Type B pancreatic cell (in vitro differentiated cells): ENCODE measurements around the gene PRKCE. TPM values are rescaled to one million over a fixed set of nuclear protein-coding genes. Genes with fewer than 3 reads are reported as not detected.

Source experiments
- DNase-seq: peaks from one replicate; pipeline ENCODE4 v3.0.0; 2021; ENCODE audit warnings: mixed read lengths; ENCODE audit not compliant: unreplicated experiment; ENCODE audit errors: extremely low spot score
- H3K27ac Mint-ChIP-seq: 2 replicates; pipeline ENCODE4 v1.8.0; 2021; ENCODE audit warnings: mild to moderate bottlenecking, mixed read lengths
- H3K27me3 Mint-ChIP-seq: 2 replicates; pipeline ENCODE4 v1.8.0; 2021; ENCODE audit warnings: mixed read lengths
- H3K36me3 Mint-ChIP-seq: 2 replicates; pipeline ENCODE4 v1.8.0; 2021; ENCODE audit warnings: mixed read lengths
- H3K4me1 Mint-ChIP-seq: one replicate; pipeline ENCODE4 v1.8.0; 2021; ENCODE audit warnings: mixed read lengths; ENCODE audit not compliant: unreplicated experiment
- H3K4me3 Mint-ChIP-seq: 2 replicates; pipeline ENCODE4 v1.8.0; 2021; ENCODE audit warnings: mild to moderate bottlenecking, mixed read lengths
- H3K9me3 Mint-ChIP-seq: 2 replicates; pipeline ENCODE4 v1.8.0; 2021; ENCODE audit warnings: mixed read lengths
- total RNA-seq: library from RNA; stranded (reverse); gene quantifications from 2 replicates; pipeline ENCODE4 v1.2.1, GENCODE V29; 2021; ENCODE audit warnings: low replicate concordance
- TF ChIP-seq, protein P1 (sequence below): fragments of 200-600 bp; sonication (generic); conservative IDR thresholded peaks from 2 replicates; pipeline ENCODE4 v1.5.0; 2021; ENCODE audit warnings: antibody characterized with exemption, mild to moderate bottlenecking

Gene PRKCE
- total RNA-seq, 1 donor from 2014 or later: 21.2 TPM

DNA sequence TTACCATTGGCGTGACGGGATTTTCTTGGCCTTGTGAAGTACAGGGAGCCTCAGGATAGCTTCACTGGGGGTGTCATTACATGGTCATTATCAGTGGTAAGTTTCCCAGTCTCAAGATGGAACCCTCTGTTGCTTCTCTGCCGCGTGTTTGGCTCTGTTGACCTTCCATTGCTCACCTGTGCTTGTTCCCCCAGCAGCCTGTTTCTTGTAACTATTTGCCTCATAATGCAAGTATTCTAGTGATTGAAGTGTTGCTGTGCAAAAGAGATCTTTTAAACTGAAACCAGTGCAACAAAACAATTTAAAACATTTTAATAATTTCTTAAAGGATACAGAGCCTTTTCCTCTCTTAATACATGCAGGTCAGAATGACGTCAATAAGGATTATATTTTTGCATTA is 24.6 kb downstream of the PRKCE start:
- H3K4me3 Mint-ChIP-seq: no peak overlapping the region
- DNase-seq: no peak
- TF ChIP-seq, protein P1, sequence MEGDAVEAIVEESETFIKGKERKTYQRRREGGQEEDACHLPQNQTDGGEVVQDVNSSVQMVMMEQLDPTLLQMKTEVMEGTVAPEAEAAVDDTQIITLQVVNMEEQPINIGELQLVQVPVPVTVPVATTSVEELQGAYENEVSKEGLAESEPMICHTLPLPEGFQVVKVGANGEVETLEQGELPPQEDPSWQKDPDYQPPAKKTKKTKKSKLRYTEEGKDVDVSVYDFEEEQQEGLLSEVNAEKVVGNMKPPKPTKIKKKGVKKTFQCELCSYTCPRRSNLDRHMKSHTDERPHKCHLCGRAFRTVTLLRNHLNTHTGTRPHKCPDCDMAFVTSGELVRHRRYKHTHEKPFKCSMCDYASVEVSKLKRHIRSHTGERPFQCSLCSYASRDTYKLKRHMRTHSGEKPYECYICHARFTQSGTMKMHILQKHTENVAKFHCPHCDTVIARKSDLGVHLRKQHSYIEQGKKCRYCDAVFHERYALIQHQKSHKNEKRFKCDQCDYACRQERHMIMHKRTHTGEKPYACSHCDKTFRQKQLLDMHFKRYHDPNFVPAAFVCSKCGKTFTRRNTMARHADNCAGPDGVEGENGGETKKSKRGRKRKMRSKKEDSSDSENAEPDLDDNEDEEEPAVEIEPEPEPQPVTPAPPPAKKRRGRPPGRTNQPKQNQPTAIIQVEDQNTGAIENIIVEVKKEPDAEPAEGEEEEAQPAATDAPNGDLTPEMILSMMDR: no peak
- no peaks in the 10 kb centered on the region for H3K9me3 Mint-ChIP-seq
- peak overlapping the region; percentile 94 for H3K27ac Mint-ChIP-seq
- H3K27me3 Mint-ChIP-seq: no peaks in the 10 kb centered on the region
- peaks cover 57% of the 10 kb centered on the region for H3K4me1 Mint-ChIP-seq
- peaks cover 9% of the 10 kb centered on the region for H3K36me3 Mint-ChIP-seq

DNA sequence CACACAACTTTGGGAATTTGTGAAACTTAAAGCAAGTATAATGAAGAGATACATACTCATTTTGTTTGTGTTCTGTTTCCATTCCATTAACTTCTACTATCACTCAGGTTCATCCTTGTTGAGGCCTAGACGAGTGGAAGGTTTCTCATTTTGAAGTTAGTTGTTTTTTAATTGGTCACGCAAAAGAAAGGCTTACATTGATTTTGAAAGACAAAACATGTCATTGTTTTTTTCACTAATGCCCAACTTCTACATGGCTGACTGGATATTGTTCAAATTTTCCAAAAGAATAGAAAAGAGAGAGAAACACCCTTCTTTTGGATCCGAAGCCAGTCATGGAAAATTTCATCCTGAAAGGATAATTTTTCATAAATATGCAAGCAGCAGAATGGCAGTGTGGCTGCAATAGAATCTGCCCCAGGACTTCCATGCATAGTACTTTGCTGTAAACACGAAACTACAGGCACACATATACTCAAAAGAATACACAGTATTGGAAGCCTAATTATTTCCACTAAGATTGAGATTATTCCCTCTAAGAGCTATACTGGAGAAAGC is 27.4 kb downstream of the PRKCE start:
- H3K27me3 Mint-ChIP-seq: peaks cover 3% of the 10 kb centered on the region
- H3K4me3 Mint-ChIP-seq: no peak overlapping the region

DNA sequence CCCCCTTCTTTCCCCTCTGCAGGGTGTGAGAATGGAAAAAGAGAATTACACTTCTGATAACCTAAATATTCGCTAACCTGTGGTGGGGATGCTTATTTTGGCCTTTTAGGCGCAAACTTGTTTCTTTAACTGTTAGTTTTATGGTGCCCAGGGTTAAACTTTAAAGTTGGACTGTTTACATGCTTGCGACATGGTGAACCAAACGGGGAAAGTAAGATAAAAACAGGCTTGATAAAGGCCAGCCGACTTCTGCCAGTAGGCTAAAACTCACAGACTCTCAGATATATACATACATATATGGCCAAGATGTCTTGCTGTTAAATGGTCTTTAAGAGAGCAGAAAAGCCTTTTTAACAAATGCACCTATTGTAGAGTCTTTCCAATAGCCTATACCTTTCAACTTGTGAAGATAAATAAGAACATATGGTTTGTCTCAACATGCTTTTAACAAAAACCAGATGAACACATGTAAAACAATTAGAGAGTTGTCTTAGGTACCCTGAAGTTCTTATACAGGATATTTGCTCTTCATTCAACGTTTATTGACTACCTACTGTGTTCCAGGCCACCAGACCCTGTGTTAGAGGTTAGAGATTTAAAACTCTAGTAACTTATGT is 29.0 kb downstream of the PRKCE start:
- peaks cover 59% of the 10 kb centered on the region for H3K4me1 Mint-ChIP-seq
- H3K9me3 Mint-ChIP-seq: no peaks in the 10 kb centered on the region
- no peak overlapping the region for H3K27ac Mint-ChIP-seq
- DNase-seq: no peak
- TF ChIP-seq, protein P1: no peak
- H3K4me3 Mint-ChIP-seq: no peak overlapping the region
- peaks cover 8% of the 10 kb centered on the region for H3K27me3 Mint-ChIP-seq
- H3K36me3 Mint-ChIP-seq: peaks cover 4% of the 10 kb centered on the region

More for the DNA sequence above, 27.4 kb downstream of the PRKCE start:
- DNase-seq: no peak
- Mint-ChIP-seq H3K9me3 (no peaks in the 10 kb centered on the region), H3K27ac (no peak overlapping the region), H3K4me1 (peaks cover 68% of the 10 kb centered on the region), H3K36me3 (peaks cover 4% of the 10 kb centered on the region)
- TF ChIP-seq, protein P1: no peak

DNA sequence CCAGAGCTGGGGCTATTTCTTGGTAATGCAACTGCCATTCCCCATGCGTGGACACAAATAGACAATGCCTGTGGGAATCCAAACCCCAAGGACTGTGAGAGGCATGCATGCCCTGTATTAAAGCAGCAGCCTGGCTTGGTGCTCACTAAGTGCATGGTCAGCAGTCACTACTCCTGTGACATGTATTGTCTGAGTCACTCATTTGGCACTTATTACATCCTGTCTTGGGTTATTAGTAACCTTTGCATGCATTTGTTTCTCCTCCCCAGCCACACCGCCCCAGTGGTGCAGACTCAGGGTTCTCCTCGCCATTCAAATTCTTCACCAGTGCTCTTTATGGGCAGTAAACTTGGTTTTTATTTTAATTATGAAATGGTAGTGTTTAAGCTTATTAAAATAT is 30.2 kb downstream of the PRKCE start:
- DNase-seq: no peak
- H3K36me3 Mint-ChIP-seq: peaks cover 2% of the 10 kb centered on the region
- TF ChIP-seq, protein P1: no peak
- no peaks in the 10 kb centered on the region for H3K9me3 Mint-ChIP-seq
- peaks cover 8% of the 10 kb centered on the region for H3K27me3 Mint-ChIP-seq
- peaks cover 48% of the 10 kb centered on the region for H3K4me1 Mint-ChIP-seq
- no peak overlapping the region for H3K4me3 Mint-ChIP-seq
- H3K27ac Mint-ChIP-seq: no peak overlapping the region

DNA sequence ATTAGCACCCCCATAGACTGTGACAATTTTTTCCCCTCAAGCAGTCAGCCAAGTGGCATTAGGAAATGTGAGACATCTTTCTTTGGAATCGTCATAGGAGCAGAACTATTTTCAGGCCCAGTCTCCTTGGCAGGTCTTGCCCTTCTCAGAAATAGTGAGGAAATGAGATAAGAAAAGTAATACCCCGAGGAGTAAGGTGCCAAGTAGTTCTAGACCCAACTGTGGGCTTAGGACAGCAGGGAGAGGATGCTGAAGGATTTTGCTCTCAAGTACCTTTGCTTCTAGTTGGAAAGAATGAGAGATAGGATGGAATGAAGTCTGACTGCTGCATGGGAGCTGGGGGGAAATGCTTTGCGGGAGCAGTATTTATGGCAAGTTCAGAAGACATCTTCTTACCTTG is 31.8 kb downstream of the PRKCE start:
- H3K27me3 Mint-ChIP-seq: peaks cover 8% of the 10 kb centered on the region
- TF ChIP-seq, protein P1: no peak
- H3K4me3 Mint-ChIP-seq: no peak overlapping the region
- peaks cover 43% of the 10 kb centered on the region for H3K4me1 Mint-ChIP-seq
- DNase-seq: no peak
- no peak overlapping the region for H3K27ac Mint-ChIP-seq
- H3K9me3 Mint-ChIP-seq: no peaks in the 10 kb centered on the region
- H3K36me3 Mint-ChIP-seq: no peaks in the 10 kb centered on the region
